IMR-90 (cell line): ENCODE measurements around the gene NCAM1. TPM values are rescaled to one million over a fixed set of nuclear protein-coding genes. Genes with fewer than 3 reads are reported as not detected.

ENCODE experiments used
- ATAC-seq: fragments of 200-7000 bp; cut with Tn5 transposase; 2 replicates; pipeline ENCODE4 v1.9.1; 2020; ENCODE audit warnings: low read depth, mild to moderate bottlenecking, moderate library complexity
- BruUV-seq: library from RNA; stranded (reverse); fragments of 400-500 nt; replicated peaks from 2 replicates; lab custom pipeline; 2021; lab: Mats Ljungman, UMichigan
- CTCF ChIA-PET: fragments of 300-600 bp; formaldehyde crosslinking; extraction: SDS; loops from one replicate; lab custom pipeline; 2021; ENCODE audit warnings: antibody characterized with exemption; lab: Yijun Ruan, JAX
- POLR2A ChIA-PET: fragments of 300-600 bp; sonication (Branson Sonifier 250); formaldehyde crosslinking; loops from one replicate; lab custom pipeline; 2022; ENCODE audit warnings: antibody characterized with exemption; ENCODE audit not compliant: unreplicated experiment; lab: Charles Lee
- DNase-seq: peaks from one replicate; pipeline ENCODE4 v3.0.0; 2013
- H2AFZ ChIP-seq: replicated peaks from 2 replicates; pipeline ENCODE3; 2013; ENCODE audit warnings: low read length, mild to moderate bottlenecking; ENCODE audit not compliant: poor library complexity
- H2AK5ac ChIP-seq: 2 replicates; pipeline ENCODE4 v1.6.1; 2013; ENCODE audit warnings: low read depth, low read length, inconsistent platforms
- H2AK9ac ChIP-seq: replicated peaks from 2 replicates; pipeline ENCODE3; 2013; ENCODE audit warnings: mild to moderate bottlenecking, low read depth, low read length, moderate library complexity; ENCODE audit not compliant: poor library complexity
- H2BK120ac ChIP-seq: 2 replicates; pipeline ENCODE4 v1.6.1; 2013; ENCODE audit warnings: low read depth, low read length, inconsistent platforms
- H2BK15ac ChIP-seq: 3 replicates; pipeline ENCODE4 v1.6.1; 2013; ENCODE audit warnings: low read depth, low read length, inconsistent platforms
- H2BK20ac ChIP-seq: 2 replicates; pipeline ENCODE4 v1.6.1; 2013; ENCODE audit warnings: low read depth, mild to moderate bottlenecking, inconsistent platforms, low read length, moderate library complexity
- H2BK5ac ChIP-seq: 2 replicates; pipeline ENCODE4 v1.6.1; 2013; ENCODE audit warnings: mild to moderate bottlenecking, low read depth, low read length, inconsistent platforms; ENCODE audit not compliant: poor library complexity, severe bottlenecking
- H3K14ac ChIP-seq: replicated peaks from 2 replicates; pipeline ENCODE4 v1.6.1; 2013; ENCODE audit warnings: low read depth, low read length, inconsistent platforms
- H3K18ac ChIP-seq: 2 replicates; pipeline ENCODE4 v1.6.1; 2013; ENCODE audit warnings: low read depth, low read length, control low read depth
- H3K23ac ChIP-seq: 2 replicates; pipeline ENCODE4 v1.6.1; 2013; ENCODE audit warnings: low read depth, low read length, inconsistent platforms
- H3K27ac ChIP-seq: 2 replicates; pipeline ENCODE4 v1.5.1; 2013; ENCODE audit warnings: mild to moderate bottlenecking, control low read depth, low read length; ENCODE audit not compliant: insufficient read depth
- H3K27me3 ChIP-seq: 2 replicates; pipeline ENCODE4 v1.6.1; 2013; ENCODE audit warnings: low read length; ENCODE audit not compliant: control insufficient read depth, insufficient read depth
- H3K36me3 ChIP-seq: 2 replicates; pipeline ENCODE4 v1.6.1; 2013; ENCODE audit warnings: low read length, mixed read lengths; ENCODE audit not compliant: control insufficient read depth, insufficient read depth
- H3K4ac ChIP-seq: 2 replicates; pipeline ENCODE4 v1.6.1; 2013; ENCODE audit warnings: low read depth, low read length, inconsistent platforms
- H3K4me1 ChIP-seq: 2 replicates; pipeline ENCODE4 v1.6.1; 2013; ENCODE audit warnings: low read length, mixed read lengths; ENCODE audit not compliant: control insufficient read depth, insufficient read depth
- H3K4me2 ChIP-seq: 2 replicates; pipeline ENCODE4 v1.6.1; 2013; ENCODE audit warnings: low read depth, mild to moderate bottlenecking, control low read depth, low read length, moderate library complexity
- H3K4me3 ChIP-seq: 2 replicates; pipeline ENCODE4 v1.5.1; 2013; ENCODE audit warnings: low read depth, mild to moderate bottlenecking, control low read depth, low read length, moderate library complexity; ENCODE audit not compliant: insufficient read depth
- H3K56ac ChIP-seq: 2 replicates; pipeline ENCODE4 v1.6.1; 2013; ENCODE audit warnings: low read length, inconsistent platforms; ENCODE audit not compliant: insufficient read depth; ENCODE audit errors: extremely low read depth
- H3K79me1 ChIP-seq, 2 experiments: 2 replicates each; pipeline ENCODE4 v1.6.1; 2013; ENCODE audit warnings: low read length in 2 of 2, inconsistent platforms in 1 of 2, low read depth in 1 of 2
- H3K9ac ChIP-seq: 2 replicates; pipeline ENCODE4 v1.6.1; 2013; ENCODE audit warnings: low read depth, low read length, control low read depth
- H3K9me1 ChIP-seq: 2 replicates; pipeline ENCODE4 v1.6.1; 2013; ENCODE audit warnings: low read length, inconsistent platforms; ENCODE audit not compliant: insufficient read depth
- H3K9me3 ChIP-seq: 2 replicates; pipeline ENCODE4 v1.6.1; 2013; ENCODE audit warnings: low read length; ENCODE audit not compliant: control insufficient read depth, insufficient read depth
- H4K20me1 ChIP-seq: 2 replicates; pipeline ENCODE4 v1.6.1; 2013; ENCODE audit warnings: low read length, inconsistent platforms; ENCODE audit not compliant: insufficient read depth
- H4K5ac ChIP-seq: 2 replicates; pipeline ENCODE4 v1.6.1; 2013; ENCODE audit warnings: mild to moderate bottlenecking, low read depth, low read length, control low read depth
- H4K8ac ChIP-seq, 2 experiments: 2 replicates each; pipeline ENCODE4 v1.6.1; 2013; ENCODE audit warnings: low read depth in 2 of 2, low read length in 2 of 2, control low read depth in 1 of 2, inconsistent platforms in 1 of 2
- H4K91ac ChIP-seq: 2 replicates; pipeline ENCODE4 v1.6.1; 2013; ENCODE audit warnings: low read depth, low read length, inconsistent platforms; ENCODE audit not compliant: insufficient read depth
- BHLHE40 ChIP-seq: fragments of 150-350 bp; IDR thresholded peaks from 2 replicates; pipeline ENCODE4 v1.6.1; 2016; ENCODE audit warnings: mild to moderate bottlenecking, low read depth, low read length
- CEBPB ChIP-seq: IDR thresholded peaks from 2 replicates; pipeline ENCODE4 v1.6.1; 2012; ENCODE audit warnings: low read depth, low read length, improper control_type of control experiment
- CHD1 ChIP-seq: IDR thresholded peaks from 2 replicates; pipeline ENCODE4 v1.6.1; 2012; ENCODE audit warnings: low read depth, low read length, improper control_type of control experiment
- CTCF ChIP-seq: conservative IDR thresholded peaks from 2 replicates; pipeline ENCODE4 v1.5.1; 2012; ENCODE audit warnings: mild to moderate bottlenecking, low read depth, low read length, improper control_type of control experiment
- ELK1 ChIP-seq: fragments of 150-350 bp; IDR thresholded peaks from 2 replicates; pipeline ENCODE4 v1.6.1; 2016; ENCODE audit warnings: low read depth, mild to moderate bottlenecking, low read length, moderate library complexity, borderline replicate concordance
- FOS ChIP-seq: fragments of 150-350 bp; IDR thresholded peaks from 2 replicates; pipeline ENCODE4 v1.6.1; 2016; ENCODE audit warnings: low read depth, low read length
- MAFK ChIP-seq: IDR thresholded peaks from 2 replicates; pipeline ENCODE4 v1.6.1; 2012; ENCODE audit warnings: low read depth, low read length, improper control_type of control experiment
- MAZ ChIP-seq: IDR thresholded peaks from 2 replicates; pipeline ENCODE4 v1.6.1; 2012; ENCODE audit warnings: low read depth, mild to moderate bottlenecking, low read length, improper control_type of control experiment, moderate library complexity, borderline replicate concordance
- MXI1 ChIP-seq: IDR thresholded peaks from 2 replicates; pipeline ENCODE4 v1.6.1; 2012; ENCODE audit warnings: low read depth, mild to moderate bottlenecking, low read length, moderate library complexity, borderline replicate concordance
- NFE2L2 ChIP-seq: fragments of 150-350 bp; IDR thresholded peaks from 2 replicates; pipeline ENCODE4 v1.6.1; 2016; ENCODE audit warnings: low read depth, mild to moderate bottlenecking, low read length
- POLR2A ChIP-seq: IDR thresholded peaks from 2 replicates; pipeline ENCODE4 v1.6.1; 2012; ENCODE audit warnings: mild to moderate bottlenecking, low read depth, low read length
- RAD21 ChIP-seq: IDR thresholded peaks from 2 replicates; pipeline ENCODE4 v1.6.1; 2012; ENCODE audit warnings: low read length, improper control_type of control experiment
- RCOR1 ChIP-seq: IDR thresholded peaks from 2 replicates; pipeline ENCODE4 v1.6.1; 2012; ENCODE audit warnings: mild to moderate bottlenecking, low read length, improper control_type of control experiment; ENCODE audit not compliant: insufficient replicate concordance
- RFX5 ChIP-seq: IDR thresholded peaks from 2 replicates; pipeline ENCODE4 v1.8.0; 2012; ENCODE audit warnings: low read depth, mild to moderate bottlenecking, low read length, moderate library complexity
- SMC3 ChIP-seq: fragments of 150-350 bp; IDR thresholded peaks from 2 replicates; pipeline ENCODE4 v1.6.1; 2016; ENCODE audit warnings: low read depth, mild to moderate bottlenecking, antibody characterized with exemption, low read length, moderate library complexity
- USF2 ChIP-seq: fragments of 150-350 bp; IDR thresholded peaks from 2 replicates; pipeline ENCODE4 v1.6.1; 2017; ENCODE audit warnings: mild to moderate bottlenecking, antibody characterized with exemption, low read length, low read depth
- WGBS, 2 experiments: methylation state at CpG; one replicate each; pipeline versions ENCODE4 v1.1.5 to v1.1.7; 2013; ENCODE audit warnings: missing lambda C conversion rate in 2 of 2; ENCODE audit not compliant: insufficient read length in 1 of 2; ENCODE audit errors: extremely low coverage in 2 of 2; 5-methylcytosine and 5-hydroxymethylcytosine counted together
- dilution Hi-C: fragments of 300-500 bp; cut with HindIII; formaldehyde crosslinking; loops from one replicate; pipeline ENCODE4 v1.14.3; 2018; ENCODE audit warnings: low sequenced_read_pairs; ENCODE audit not compliant: unreplicated experiment
- in situ Hi-C: fragments of 300-500 bp; cut with MboI; formaldehyde crosslinking; loops from 3 replicates; pipeline ENCODE4 v1.14.3; 2019; ENCODE audit warnings: low sequenced_read_pairs, inconsistent platforms, mixed read lengths
- intact Hi-C: fragments of 100-400 bp; cut with micrococcal nuclease; formaldehyde crosslinking; loops from 2 replicates; pipeline ENCODE4 v1.10.0; 2022
- polyA plus RNA-seq, 3 experiments: library from polyadenylated mRNA; depleted of rRNA; stranded (reverse); fragments of >200 nt; gene quantifications; 2 replicates each; pipeline ENCODE4 v1.2.3, GENCODE V29; 2012; ENCODE audit warnings: low replicate concordance in 1 of 3
- total RNA-seq: library from RNA; depleted of rRNA; stranded (reverse); fragments of >200 nt; gene quantifications from 2 replicates; pipeline ENCODE4 v1.2.3, GENCODE V29; 2012

The NCAM1 gene
- total and polyA plus RNA-seq, 2 of the 4 experiments (the other 2 are of a cell fraction): 0.09 to 0.18 TPM

DNA sequence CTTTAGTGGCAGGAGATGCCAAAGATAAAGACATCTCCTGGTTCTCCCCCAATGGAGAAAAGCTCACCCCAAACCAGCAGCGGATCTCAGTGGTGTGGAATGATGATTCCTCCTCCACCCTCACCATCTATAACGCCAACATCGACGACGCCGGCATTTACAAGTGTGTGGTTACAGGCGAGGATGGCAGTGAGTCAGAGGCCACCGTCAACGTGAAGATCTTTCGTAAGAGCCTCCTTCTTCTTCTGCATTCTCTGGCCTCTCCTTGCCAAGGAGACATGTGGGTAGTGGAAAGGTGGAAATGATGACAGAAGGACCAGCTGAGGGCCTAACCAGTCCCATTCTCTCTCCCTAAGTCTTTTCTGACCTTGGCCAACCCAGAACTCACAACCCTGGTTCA, 243.1 kb downstream of the NCAM1 start:
- BruUV-seq: no TSS peak
- H4K5ac ChIP-seq: no peak overlapping the region
- no peak for TF ChIP-seq BHLHE40
- no peak for TF ChIP-seq CHD1
- TF ChIP-seq RAD21: no peak
- TF ChIP-seq FOS: no peak
- no peak for TF ChIP-seq RFX5
- no peak for TF ChIP-seq ELK1
- TF ChIP-seq MAFK: no peak
- TF ChIP-seq SMC3: no peak
- TF ChIP-seq CEBPB: no peak
- no peak for TF ChIP-seq USF2
- TF ChIP-seq CTCF: no peak
- TF ChIP-seq NFE2L2: no peak
- TF ChIP-seq MXI1: no peak
- no peak for TF ChIP-seq POLR2A
- TF ChIP-seq MAZ: no peak
- TF ChIP-seq RCOR1: no peak
- H4K20me1 ChIP-seq: no peaks in the 10 kb centered on the region
- no peak overlapping the region for H4K8ac ChIP-seq
- no peak overlapping the region for H3K27ac ChIP-seq
- dilution Hi-C loops: no loop called here
- no peak overlapping the region for H3K4me3 ChIP-seq
- H3K18ac ChIP-seq: no peak overlapping the region
- H4K91ac ChIP-seq: no peak overlapping the region
- no peak overlapping the region for H3K9ac ChIP-seq
- in situ Hi-C loops: no loop called here
- no peaks in the 10 kb centered on the region for H3K9me1 ChIP-seq
- no peak overlapping the region for H2BK15ac ChIP-seq
- no peaks in the 10 kb centered on the region for H3K4me1 ChIP-seq
- no peak overlapping the region for H2AFZ ChIP-seq
- no peak overlapping the region for H3K23ac ChIP-seq
- ATAC-seq (no peak), DNase-seq (no peak)
- H3K4ac ChIP-seq: no peak overlapping the region
- no peaks in the 10 kb centered on the region for H3K27me3 ChIP-seq
- H2BK120ac ChIP-seq: no peak overlapping the region
- H3K56ac ChIP-seq: no peak overlapping the region
- H2AK5ac ChIP-seq: no peak overlapping the region
- no CpG with 5 or more reads among the region's 10 CpGs for WGBS, 2 experiments
- 0 out of 2 replicates have a peak, but pooled peaks cover 3% of the 10 kb centered on the region for H3K9me3 ChIP-seq
- no peak overlapping the region for H2BK20ac ChIP-seq
- no peaks in the 10 kb centered on the region for H3K36me3 ChIP-seq
- H3K4me2 ChIP-seq: no peak overlapping the region
- no peak overlapping the region for H2AK9ac ChIP-seq
- CTCF ChIA-PET: no interaction called here
- no peak overlapping the region for H2BK5ac ChIP-seq
- no peaks in the 10 kb centered on the region for H3K79me1 ChIP-seq
- intact Hi-C loops: no loop called here
- H3K14ac ChIP-seq: no peak overlapping the region
- POLR2A ChIA-PET: no interaction called here
